ENCODE data around the gene S100A6. TPM values are rescaled to one million over a fixed set of nuclear protein-coding genes. Genes with fewer than 3 reads are reported as not detected.

The S100A6 gene
- 1,000 to 10,000 TPM in 2 of 4 donors, 100 to 1,000 TPM in 2; 538 to 1,309 (median 968) TPM for total RNA-seq

GRCh38 chr1:153535242-153536011, at the start of gene S100A6:
Gene S100A6 (minus strand): TSS chr1:153535991. CDS start chr1:153535339, 652 bp downstream.
- no peak for TF ChIP-seq CTCF (IDR thresholded peaks at IDR 0.05; ENCODE audit: low read depth)

GRCh38 chr1:153585006-153585405, 49.2 kb upstream of the S100A6 start:
- no peak for TF ChIP-seq CTCF (IDR thresholded peaks at IDR 0.05; ENCODE audit: low read depth)

- no peak for TF ChIP-seq CTCF (IDR thresholded peaks at IDR 0.05; ENCODE audit: low read depth)
Observed at GRCh38 chr1:153583976-153584375, 48.2 kb upstream of the S100A6 start.

- no peak for TF ChIP-seq CTCF (IDR thresholded peaks at IDR 0.05; ENCODE audit: low read depth)
Observed at GRCh38 chr1:153578936-153579335, 43.1 kb upstream of the S100A6 start.

- no peak for TF ChIP-seq CTCF (IDR thresholded peaks at IDR 0.05; ENCODE audit: low read depth)
Observed at GRCh38 chr1:153578490-153578889, 42.7 kb upstream of the S100A6 start.

GRCh38 chr1:153577624-153578051, 41.8 kb upstream of the S100A6 start:
- TF ChIP-seq CTCF (IDR thresholded peaks at IDR 0.05; ENCODE audit: low read depth) = no peak

- no peak for TF ChIP-seq CTCF (IDR thresholded peaks at IDR 0.05; ENCODE audit: low read depth)
Observed at GRCh38 chr1:153577138-153577537, 41.3 kb upstream of the S100A6 start.
